ENCODE results near the gene FHL3.

GRCh38 chr1:38028105-38028591 lies 22.8 kb upstream of the FHL3 start:
- TF ChIP-seq CTCF (IDR thresholded peaks at IDR 0.05) (no peak), POLR2A (IDR thresholded peaks at IDR 0.05) (no peak)

Measured in heart left ventricle (tissue), 13 donors.